Muscle layer of duodenum (tissue), 2 donors: Measurements from ENCODE around the gene VEZT.

Source experiments
- H3K27ac ChIP-seq: one replicate; pipeline ENCODE4 v1.7.0; 2013; ENCODE audit warnings: mild to moderate bottlenecking, low read length
- H3K27me3 ChIP-seq: one replicate; pipeline ENCODE4 v1.7.0; 2013; ENCODE audit warnings: low read depth, mild to moderate bottlenecking, control low read depth, low read length
- H3K36me3 ChIP-seq, 2 donors: one replicate each; pipeline ENCODE4 v1.7.0; 2013; ENCODE audit warnings: low read length in 2 of 2, control low read depth in 1 of 2, mild to moderate bottlenecking in 1 of 2; ENCODE audit not compliant: insufficient read depth in 2 of 2, control insufficient read depth in 1 of 2
- H3K4me1 ChIP-seq, 2 donors: one replicate each; pipeline ENCODE4 v1.7.0; 2013; ENCODE audit warnings: low read length in 2 of 2, mild to moderate bottlenecking in 2 of 2, control low read depth in 1 of 2, moderate library complexity in 1 of 2; ENCODE audit not compliant: insufficient read depth in 2 of 2, control insufficient read depth in 1 of 2
- H3K4me3 ChIP-seq, 2 donors: one replicate each; pipeline ENCODE4 v1.7.0; 2013; ENCODE audit warnings: low read length in 2 of 2, low read depth in 1 of 2, mild to moderate bottlenecking in 1 of 2
- H3K9me3 ChIP-seq, 2 donors: one replicate each; pipeline ENCODE4 v1.7.0; 2013; ENCODE audit warnings: low read length in 2 of 2, control low read depth in 1 of 2, mild to moderate bottlenecking in 1 of 2; ENCODE audit not compliant: control insufficient read depth in 1 of 2
- donor health status: healthy.

VEZT gene

GRCh38 chr12:95265765-95266164, 48.2 kb downstream of the VEZT start:
- peaks cover 11 to 16% of the 10 kb centered on the region in 2 donors for H3K36me3 ChIP-seq
- peaks cover 0 to 5% of the 10 kb centered on the region in 2 donors for H3K4me1 ChIP-seq
- H3K9me3 ChIP-seq, result no peaks in the 10 kb centered on the region
- no peak overlapping the region for H3K4me3 ChIP-seq
- H3K27ac ChIP-seq, result no peak overlapping the region
- H3K27me3 ChIP-seq, result no peaks in the 10 kb centered on the region

GRCh38 chr12:95266254-95266653, 48.6 kb downstream of the VEZT start:
- Histone ChIP-seq H3K4me1 (peaks cover 0 to 5% of the 10 kb centered on the region in 2 donors), H3K9me3 (no peaks in the 10 kb centered on the region), H3K4me3 (no peak overlapping the region), H3K36me3 (peaks cover 11 to 16% of the 10 kb centered on the region in 2 donors), H3K27ac (no peak overlapping the region), H3K27me3 (no peaks in the 10 kb centered on the region)

GRCh38 chr12:95269892-95270291, 52.3 kb downstream of the VEZT start:
- Histone ChIP-seq H3K27me3 (no peaks in the 10 kb centered on the region), H3K36me3 (peaks cover 16 to 20% of the 10 kb centered on the region in 2 donors), H3K4me1 (peaks cover 0 to 5% of the 10 kb centered on the region in 2 donors), H3K27ac (no peak overlapping the region), H3K9me3 (no peaks in the 10 kb centered on the region), H3K4me3 (no peak overlapping the region)

- Histone ChIP-seq H3K27me3 (no peaks in the 10 kb centered on the region), H3K4me1 (peaks cover 0 to 5% of the 10 kb centered on the region in 2 donors), H3K27ac (no peak overlapping the region), H3K36me3 (peaks cover 18 to 22% of the 10 kb centered on the region in 2 donors), H3K4me3 (no peak overlapping the region), H3K9me3 (no peaks in the 10 kb centered on the region)
Observed at GRCh38 chr12:95271465-95271864, 53.9 kb downstream of the VEZT start.

- peaks cover 14 to 18% of the 10 kb centered on the region in 2 donors for H3K36me3 ChIP-seq
Observed at GRCh38 chr12:95277139-95277538, 59.5 kb downstream of the VEZT start.

GRCh38 chr12:95279856-95280255, 62.2 kb downstream of the VEZT start:
- Histone ChIP-seq H3K4me1 (no peaks in the 10 kb centered on the region), H3K27ac (no peak overlapping the region), H3K36me3 (peaks cover 29 to 31% of the 10 kb centered on the region in 2 donors), H3K4me3 (no peak overlapping the region), H3K27me3 (no peaks in the 10 kb centered on the region), H3K9me3 (no peaks in the 10 kb centered on the region)

More at GRCh38 chr12:95277139-95277538, 59.5 kb downstream of the VEZT start:
- Histone ChIP-seq H3K9me3 (no peaks in the 10 kb centered on the region), H3K4me3 (no peak overlapping the region), H3K4me1 (no peaks in the 10 kb centered on the region), H3K27ac (no peak overlapping the region), H3K27me3 (no peaks in the 10 kb centered on the region)

- peaks cover 21 to 29% of the 10 kb centered on the region in 2 donors for H3K36me3 ChIP-seq
- H3K4me1 ChIP-seq, result no peaks in the 10 kb centered on the region
- H3K27me3 ChIP-seq, result no peaks in the 10 kb centered on the region
- H3K9me3 ChIP-seq, result no peaks in the 10 kb centered on the region
- H3K4me3 ChIP-seq, result no peak overlapping the region
- H3K27ac ChIP-seq, result no peak overlapping the region
Observed at GRCh38 chr12:95282266-95282665, 64.7 kb downstream of the VEZT start.

- H3K4me1 ChIP-seq, result no peaks in the 10 kb centered on the region
- H3K27ac ChIP-seq, result no peak overlapping the region
- no peaks in the 10 kb centered on the region for H3K27me3 ChIP-seq
- no peak overlapping the region for H3K4me3 ChIP-seq
- H3K36me3 ChIP-seq, result peaks cover 21 to 33% of the 10 kb centered on the region in 2 donors
- H3K9me3 ChIP-seq, result no peaks in the 10 kb centered on the region
Observed at GRCh38 chr12:95283371-95283770, 65.8 kb downstream of the VEZT start.

- Histone ChIP-seq H3K9me3 (no peaks in the 10 kb centered on the region), H3K27me3 (no peaks in the 10 kb centered on the region), H3K36me3 (peaks cover 21 to 29% of the 10 kb centered on the region in 2 donors), H3K4me1 (no peaks in the 10 kb centered on the region), H3K4me3 (no peak overlapping the region), H3K27ac (no peak overlapping the region)
Observed at GRCh38 chr12:95286713-95287112, 69.1 kb downstream of the VEZT start.

GRCh38 chr12:95291501-95291900, 73.9 kb downstream of the VEZT start:
- H3K27ac ChIP-seq, result no peak overlapping the region
- no peak overlapping the region for H3K4me3 ChIP-seq
- H3K36me3 ChIP-seq, result peaks cover 15 to 34% of the 10 kb centered on the region in 2 donors
- no peaks in the 10 kb centered on the region for H3K4me1 ChIP-seq
- no peaks in the 10 kb centered on the region for H3K9me3 ChIP-seq
- no peaks in the 10 kb centered on the region for H3K27me3 ChIP-seq

- Histone ChIP-seq H3K4me3 (no peak overlapping the region), H3K9me3 (no peaks in the 10 kb centered on the region), H3K27me3 (no peaks in the 10 kb centered on the region), H3K36me3 (peaks cover 23 to 42% of the 10 kb centered on the region in 2 donors), H3K4me1 (no peaks in the 10 kb centered on the region), H3K27ac (no peak overlapping the region)
Observed at GRCh38 chr12:95298916-95299315, 81.3 kb downstream of the VEZT start.

GRCh38 chr12:95300286-95300685, 82.7 kb downstream of the VEZT start:
- Histone ChIP-seq H3K27me3 (no peaks in the 10 kb centered on the region), H3K4me3 (no peak overlapping the region), H3K36me3 (peaks cover 24 to 28% of the 10 kb centered on the region in 2 donors), H3K4me1 (peaks cover 0 to 5% of the 10 kb centered on the region in 2 donors), H3K27ac (no peak overlapping the region), H3K9me3 (no peaks in the 10 kb centered on the region)
